PFSK-1 (cell line): ENCODE data around the gene HSPA14.
A peak's percentile ranks its signal among the peaks of the same experiment; 100 is the strongest.

Experiments
- FOXP2 ChIP-seq: optimal IDR thresholded peaks from 2 replicates; pipeline ENCODE3; 2011; ENCODE audit warnings: borderline replicate concordance, control low read depth, inconsistent platforms; ENCODE audit not compliant: insufficient read depth; ENCODE audit errors: extremely low read length, extremely low read depth
- POLR2AphosphoS5 ChIP-seq: IDR thresholded peaks from 2 replicates; pipeline ENCODE4 v1.6.1; 2012; ENCODE audit warnings: low read depth, mild to moderate bottlenecking, control low read depth, low read length, moderate library complexity
- REST ChIP-seq, 2 experiments: IDR thresholded peaks; 2 replicates each; pipeline versions ENCODE4 v1.6.1 to v1.8.0; 2011 to 2012; ENCODE audit warnings: low read depth in 2 of 2, low read length in 2 of 2, control low read depth in 1 of 2, inconsistent platforms in 1 of 2, mild to moderate bottlenecking in 1 of 2, moderate library complexity in 1 of 2; ENCODE audit not compliant: insufficient read depth in 1 of 2
- SIN3A ChIP-seq: IDR thresholded peaks from 2 replicates; pipeline ENCODE4 v1.6.1; 2012; ENCODE audit warnings: mild to moderate bottlenecking, low read length, moderate library complexity, borderline replicate concordance; ENCODE audit not compliant: insufficient read depth
- TAF1 ChIP-seq: IDR thresholded peaks from 2 replicates; pipeline ENCODE4 v1.6.1; 2012; ENCODE audit warnings: low read length, control low read depth, borderline replicate concordance; ENCODE audit not compliant: insufficient read depth

The HSPA14 gene

DNA sequence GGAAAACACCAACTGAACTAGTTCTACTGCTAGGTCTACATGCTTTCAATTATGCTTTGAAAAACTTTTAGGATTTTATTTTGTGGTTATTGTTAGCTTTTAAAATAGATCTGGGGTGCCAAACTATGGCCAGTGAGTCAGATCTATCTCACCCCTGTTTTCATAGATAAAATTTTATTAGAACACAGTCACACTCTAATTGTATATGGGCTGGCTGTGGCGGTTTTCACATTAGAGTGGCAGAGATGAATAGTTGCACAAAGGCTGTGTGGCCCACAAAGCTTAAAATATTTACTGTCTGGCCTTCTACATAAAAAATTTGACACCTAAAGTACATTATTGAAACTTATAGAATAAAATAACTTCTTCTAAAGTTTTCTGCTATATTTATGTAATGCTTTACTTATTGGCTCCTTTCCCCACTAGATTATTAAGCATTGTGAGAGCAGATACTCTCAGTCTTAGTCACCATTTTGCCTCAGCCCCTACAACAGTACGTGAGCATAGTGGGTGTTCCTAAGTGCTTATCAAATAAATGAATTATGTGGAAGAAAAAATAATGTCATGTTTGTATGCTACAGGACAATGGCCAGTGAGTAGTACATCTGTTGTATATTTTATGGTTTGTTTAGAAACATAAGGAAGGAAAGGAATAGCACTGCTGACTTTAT, 35.1 kb downstream of the HSPA14 start:
- TF ChIP-seq TAF1 (no peak), FOXP2 (no peak)

DNA sequence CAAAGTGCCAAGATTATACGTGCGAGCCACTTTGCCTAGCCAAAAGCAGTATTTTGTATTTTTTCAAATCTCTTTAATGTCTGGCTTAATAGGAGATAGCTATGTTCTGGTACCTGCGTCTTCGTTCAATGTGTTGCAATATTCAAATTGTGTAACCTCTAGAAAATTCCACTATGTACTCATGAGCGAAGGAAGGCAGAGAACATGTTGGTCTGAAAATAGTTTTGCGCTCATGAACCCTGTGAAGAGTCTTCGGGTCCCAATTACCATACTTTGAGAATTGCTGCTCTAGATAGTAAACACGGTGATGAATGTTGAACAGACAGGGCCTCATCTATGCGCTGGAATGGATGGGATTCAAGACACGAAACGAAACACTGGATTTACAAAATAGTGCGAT, 37.8 kb downstream of the HSPA14 start:
- no peak for TF ChIP-seq TAF1
- no peak for TF ChIP-seq FOXP2
- no peak for TF ChIP-seq SIN3A
- TF ChIP-seq REST (IDR thresholded peaks at IDR 0.05; ENCODE audit: insufficient read depth in 1 of 2, low read depth in 2 of 2, low read length in 2 of 2) = no peak
- no peak for TF ChIP-seq POLR2AphosphoS5

- TF ChIP-seq POLR2AphosphoS5 (no peak), FOXP2 (no peak), SIN3A (no peak), TAF1 (no peak), REST (IDR thresholded peaks at IDR 0.05; ENCODE audit: insufficient read depth in 1 of 2, low read depth in 2 of 2, low read length in 2 of 2) (no peak)
These were observed 38.7 kb downstream of the HSPA14 start for GRCh38 chr10:14876764-14877163.

- TF ChIP-seq POLR2AphosphoS5 (peak; percentile 86), FOXP2 (peak; percentile 74), TAF1 (peak; percentile 82; the same call in 1 of the 2 replicates), REST (IDR thresholded peaks at IDR 0.05; ENCODE audit: insufficient read depth in 1 of 2, low read depth in 2 of 2, low read length in 2 of 2) (peak in 1 of 2 experiments; percentile 30; a peak in 2 of 4 replicates), SIN3A (peak; percentile 79; the same call in 1 of the 2 replicates)
These were observed 40.4 kb downstream of the HSPA14 start, which contains the start of gene SUV39H2 for GRCh38 chr10:14878266-14879123. TSS of gene SUV39H2 (plus strand) at chr10:14878866. CDS start at chr10:14878889, 23 bp downstream.

DNA sequence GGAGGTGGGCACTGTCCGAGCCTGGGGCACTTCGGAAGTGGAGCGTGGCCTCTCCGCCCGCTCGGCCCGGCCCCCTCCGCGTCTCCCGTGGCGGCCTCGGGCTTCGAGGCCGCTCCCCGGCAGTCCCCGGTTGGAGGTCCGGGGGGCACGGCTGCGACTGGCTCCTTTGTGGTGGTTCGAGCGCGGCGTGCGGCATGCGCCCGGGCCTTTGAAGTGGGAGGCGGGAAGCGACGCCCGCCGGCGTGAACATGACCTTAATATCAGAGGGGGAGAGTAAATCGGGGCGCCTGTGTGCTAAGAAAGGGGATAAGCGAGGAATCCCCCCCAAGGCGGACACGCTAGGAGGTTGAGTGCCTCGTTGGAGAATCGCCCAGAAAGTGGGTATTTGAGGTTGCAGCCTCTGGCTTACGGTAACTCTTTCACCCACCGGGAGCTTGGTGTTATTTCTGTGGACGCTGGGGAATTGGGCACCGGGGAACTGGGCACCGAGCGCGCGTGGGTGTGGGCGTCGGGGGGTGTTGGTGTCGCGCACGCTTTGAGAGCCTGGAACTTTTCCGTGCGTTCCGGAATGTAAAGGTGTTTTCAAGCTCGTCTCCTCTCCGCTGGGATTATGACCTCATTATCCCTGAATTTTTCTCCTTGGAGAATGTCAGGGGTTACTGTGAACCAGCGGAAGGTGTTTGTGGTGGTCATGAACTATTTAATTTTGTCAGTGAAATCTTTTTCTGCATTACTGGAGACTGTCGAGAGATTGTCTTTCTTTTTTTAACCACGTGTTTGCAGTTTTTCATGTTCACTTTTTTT, 41.2 kb downstream of the HSPA14 start:
- no peak for TF ChIP-seq POLR2AphosphoS5
- TF ChIP-seq SIN3A = no peak

GRCh38 chr10:14879928-14880193, 41.8 kb downstream of the HSPA14 start:
- TF ChIP-seq SIN3A = no peak
- TF ChIP-seq REST (IDR thresholded peaks at IDR 0.05; ENCODE audit: insufficient read depth in 1 of 2, low read depth in 2 of 2, low read length in 2 of 2) = no peak
- no peak for TF ChIP-seq TAF1
- no peak for TF ChIP-seq POLR2AphosphoS5
- TF ChIP-seq FOXP2 = no peak
